Activated CD8-positive, alpha-beta memory T cell treated with anti-CD3 and anti-CD28 coated beads, Interleukin-2, amount 50 U/mL, for 24 hours (primary cell): ENCODE data around the gene IL32.

Source experiments
- DNase-seq: peaks from one replicate; pipeline ENCODE4 v3.0.0-alpha.2; 2020; ENCODE audit errors: extremely low read depth

The IL32 gene

GRCh38 chr16:3065069-3065741, at the start of gene IL32:
Gene IL32, plus strand, starts transcription at chr16:3065640. Its CDS starts 172 bp downstream, at chr16:3065812.
- no peak for DNase-seq

- no peak for DNase-seq
These were observed 49.4 kb upstream of the IL32 start for GRCh38 chr16:3015865-3016521.

DNA sequence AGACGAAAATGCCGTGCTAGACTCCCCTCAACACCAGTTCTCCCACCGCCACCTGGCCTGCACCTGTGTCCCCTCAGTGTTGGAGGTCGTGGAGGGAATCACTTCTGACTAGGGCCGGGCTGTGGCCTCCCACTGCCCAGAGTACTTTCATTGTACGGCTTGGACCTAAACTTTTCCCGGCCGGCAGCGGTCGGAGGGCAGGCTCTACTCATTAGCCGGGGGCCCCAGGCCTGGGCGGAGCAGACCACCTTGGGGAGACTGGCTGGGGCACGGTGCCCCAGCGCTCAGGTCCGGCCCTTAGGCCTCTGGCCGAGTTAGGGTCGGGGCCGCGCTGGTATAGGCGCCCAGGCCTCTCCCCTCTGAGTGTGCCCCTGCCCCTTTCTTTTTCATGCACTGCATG, 48.1 kb upstream of the IL32 start:
- DNase-seq = no peak

GRCh38 chr16:3017794-3018506, 47.5 kb upstream of the IL32 start, which contains the start of gene CLDN6:
Gene CLDN6, minus strand, starts transcription at chr16:3018183. Its CDS starts 2,162 bp downstream, at chr16:3016021.
- DNase-seq = no peak

- DNase-seq = no peak
These were observed 45.7 kb upstream of the IL32 start for GRCh38 chr16:3019594-3020246.

- DNase-seq = no peak
These were observed 45.2 kb upstream of the IL32 start, which contains the start of gene TNFRSF12A for GRCh38 chr16:3020247-3020603. Gene TNFRSF12A, plus strand, starts transcription at chr16:3020368. Its CDS starts 30 bp downstream, at chr16:3020398.

GRCh38 chr16:3020604-3021448, 44.6 kb upstream of the IL32 start:
- DNase-seq = no peak

- DNase-seq = peak; percentile 61
These were observed 43.8 kb upstream of the IL32 start for GRCh38 chr16:3021449-3022207.

DNA sequence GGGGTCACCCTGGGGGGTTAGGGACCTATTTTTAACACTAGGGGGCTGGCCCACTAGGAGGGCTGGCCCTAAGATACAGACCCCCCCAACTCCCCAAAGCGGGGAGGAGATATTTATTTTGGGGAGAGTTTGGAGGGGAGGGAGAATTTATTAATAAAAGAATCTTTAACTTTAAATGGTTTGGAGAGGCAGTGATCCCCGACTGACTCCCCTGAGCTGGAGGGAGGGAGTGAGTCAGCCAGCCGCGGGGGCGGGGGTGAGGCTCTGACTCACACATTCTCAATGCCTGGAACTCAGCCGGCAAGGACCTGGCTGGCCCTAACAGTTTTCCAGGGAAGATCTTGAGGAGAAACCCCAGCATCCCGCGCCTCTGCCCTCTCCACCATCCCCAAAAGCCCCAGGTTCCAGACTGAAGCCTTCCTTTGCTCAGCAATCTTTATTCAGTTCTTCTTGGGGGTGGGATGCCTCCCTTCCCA, 43.2 kb upstream of the IL32 start:
- peak; percentile 78 for DNase-seq

GRCh38 chr16:3022684-3023414, 42.6 kb upstream of the IL32 start:
- DNase-seq = no peak

DNA sequence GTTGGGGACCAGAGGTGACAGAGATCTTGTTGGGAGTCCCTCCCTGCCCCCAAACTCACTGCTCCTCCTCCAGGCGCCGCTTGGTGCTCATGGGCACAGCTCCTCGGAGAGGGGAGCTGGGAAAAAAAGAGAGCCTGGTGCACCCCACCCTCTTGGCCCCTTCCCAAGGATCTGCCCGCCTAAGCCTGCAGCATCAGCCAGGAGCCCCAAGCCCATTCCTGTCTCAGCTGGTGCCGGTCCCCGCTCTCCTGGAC, 42.1 kb upstream of the IL32 start:
- no peak for DNase-seq

GRCh38 chr16:3023669-3024478, 41.6 kb upstream of the IL32 start, which contains the start of the genes HCFC1R1 and THOC6:
Gene HCFC1R1, minus strand, starts transcription at chr16:3023942. Its CDS starts 1 bp downstream, at chr16:3023941.
Gene THOC6, plus strand, starts transcription at chr16:3024035. Its CDS starts 292 bp downstream, at chr16:3024327.
- DNase-seq = peak; percentile 90

DNA sequence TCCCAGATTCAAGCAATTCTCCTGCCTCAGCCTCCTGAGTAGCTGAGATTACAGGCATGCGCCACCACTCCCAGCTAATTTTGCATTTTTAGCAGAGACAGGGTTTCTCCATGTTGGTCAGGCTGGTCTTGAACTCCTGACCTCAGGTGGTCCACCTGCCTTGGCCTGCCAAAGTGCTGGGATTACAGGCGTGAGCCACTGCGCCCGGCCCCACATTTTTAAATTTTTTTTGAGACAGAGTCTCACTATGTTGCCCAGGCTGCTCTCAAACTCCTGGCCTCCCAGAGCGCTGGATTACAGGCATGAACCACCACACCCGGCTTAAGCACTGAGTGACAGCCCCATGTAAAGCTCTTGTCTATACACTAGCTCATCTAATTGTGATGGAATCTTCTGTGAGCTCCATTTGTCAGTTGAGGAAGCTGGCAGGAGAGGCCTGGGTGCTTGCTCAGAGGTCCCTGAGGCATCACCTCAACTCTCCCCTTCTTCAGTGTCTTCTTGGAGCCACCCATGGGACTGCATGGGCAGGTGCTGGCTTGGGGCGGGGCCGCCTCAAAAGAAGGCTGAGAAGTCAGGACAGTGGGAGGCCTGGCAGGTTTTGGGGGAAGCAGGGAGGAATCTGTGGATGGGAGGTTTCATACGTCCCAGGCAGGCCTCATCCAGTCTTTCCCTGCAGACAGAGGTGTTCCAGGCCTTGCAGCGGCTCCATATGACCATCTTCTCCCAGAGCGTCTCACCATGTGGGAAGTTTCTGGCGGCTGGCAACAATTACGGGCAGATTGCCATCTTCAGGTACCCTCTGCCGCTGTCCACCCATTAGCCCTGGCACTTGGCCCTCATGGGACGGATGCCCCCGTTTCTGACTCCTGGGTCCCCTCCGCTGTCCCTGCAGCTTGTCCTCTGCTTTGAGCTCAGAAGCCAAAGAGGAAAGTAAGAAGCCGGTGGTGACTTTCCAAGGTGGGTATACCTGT, 40.1 kb upstream of the IL32 start:
- no peak for DNase-seq

GRCh38 chr16:3026003-3026378, 39.4 kb upstream of the IL32 start:
- no peak for DNase-seq

DNA sequence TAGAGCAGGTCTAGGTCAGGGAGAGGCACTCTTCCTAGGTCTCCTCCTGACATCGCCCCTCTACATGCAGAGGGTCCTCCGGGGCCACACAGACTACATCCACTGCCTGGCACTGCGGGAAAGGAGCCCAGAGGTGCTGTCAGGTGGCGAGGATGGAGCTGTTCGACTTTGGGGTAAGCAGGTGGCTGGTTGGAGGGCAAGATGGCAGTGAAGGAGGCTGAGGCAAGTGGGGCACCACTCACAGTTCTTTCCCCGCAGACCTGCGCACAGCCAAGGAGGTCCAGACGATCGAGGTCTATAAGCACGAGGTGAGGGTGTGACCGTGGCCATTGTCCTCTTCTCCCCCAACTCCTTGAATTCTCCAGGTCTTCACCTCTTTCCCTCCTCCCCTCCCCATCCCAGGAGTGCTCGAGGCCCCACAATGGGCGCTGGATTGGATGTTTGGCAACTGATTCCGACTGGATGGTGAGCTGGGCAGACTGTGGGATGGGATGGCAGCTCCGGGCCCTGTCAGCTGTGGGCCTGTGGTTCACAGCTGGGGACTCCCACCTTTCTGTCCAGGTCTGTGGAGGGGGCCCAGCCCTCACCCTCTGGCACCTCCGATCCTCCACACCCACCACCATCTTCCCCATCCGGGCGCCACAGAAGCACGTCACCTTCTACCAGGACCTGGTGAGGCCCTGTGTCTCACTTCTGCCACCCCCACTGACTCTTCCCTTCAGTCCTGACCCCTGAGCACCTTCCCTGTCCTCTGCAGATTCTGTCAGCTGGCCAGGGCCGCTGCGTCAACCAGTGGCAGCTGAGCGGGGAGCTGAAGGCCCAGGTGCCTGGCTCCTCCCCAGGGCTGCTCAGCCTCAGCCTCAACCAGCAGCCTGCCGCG, 38.6 kb upstream of the IL32 start:
- DNase-seq = no peak

GRCh38 chr16:3027489-3027795, 38.0 kb upstream of the IL32 start:
- no peak for DNase-seq
